Kidney (tissue), 14 donors: Measurements from ENCODE around the gene SCYGR2. TPM values are rescaled to one million over a fixed set of nuclear protein-coding genes. Genes with fewer than 3 reads are reported as not detected.

ENCODE experiments used
- DNase-seq, 5 donors: peaks; one replicate each; pipeline ENCODE4 v3.0.0-alpha.2; 2013 to 2020
- FAIRE-seq: peaks from 2 replicates; lab custom pipeline; 2012; peaks lifted over from hg19 to GRCh38; lab: Jason Lieb, UNC
- H3K27ac ChIP-seq, 2 donors: one replicate each; pipeline ENCODE4 v1.7.0; 2013; ENCODE audit warnings: low read depth in 2 of 2, low read length in 2 of 2, inconsistent platforms in 1 of 2
- H3K27me3 ChIP-seq: one replicate; pipeline ENCODE4 v1.7.1; 2013; ENCODE audit warnings: low read length, inconsistent platforms; ENCODE audit not compliant: control insufficient read depth, insufficient read depth
- H3K36me3 ChIP-seq, 3 donors: one replicate each; pipeline versions ENCODE4 v1.7.0 to v1.7.1; 2013; ENCODE audit warnings: low read length in 3 of 3, control low read depth in 1 of 3, inconsistent platforms in 1 of 3; ENCODE audit not compliant: insufficient read depth in 3 of 3, control insufficient read depth in 2 of 3
- H3K4me1 ChIP-seq, 3 donors: one replicate each; pipeline versions ENCODE4 v1.7.0 to v1.7.1; 2013; ENCODE audit warnings: low read length in 3 of 3, inconsistent platforms in 1 of 3, low read depth in 1 of 3; ENCODE audit not compliant: control insufficient read depth in 2 of 3, insufficient read depth in 2 of 3
- H3K4me3 ChIP-seq, 3 donors: one replicate each; pipeline versions ENCODE4 v1.7.0 to v1.8.1; 2013; ENCODE audit warnings: low read length in 3 of 3, control low read depth in 1 of 3, inconsistent platforms in 1 of 3
- H3K9ac ChIP-seq, 3 donors: one replicate each; pipeline versions ENCODE4 v1.7.0 to v1.7.1; 2013; ENCODE audit warnings: low read length in 3 of 3, control low read depth in 1 of 3, inconsistent platforms in 1 of 3
- H3K9me3 ChIP-seq, 3 donors: one replicate each; pipeline versions ENCODE4 v1.7.0 to v1.7.1; 2013; ENCODE audit warnings: low read length in 3 of 3, control low read depth in 1 of 3, inconsistent platforms in 1 of 3; ENCODE audit not compliant: control insufficient read depth in 2 of 3, insufficient read depth in 1 of 3
- intact Hi-C: fragments of 100-400 bp; cut with DNase I; formaldehyde crosslinking; loops from one replicate; pipeline ENCODE4 v1.11.1; 2022
- polyA plus RNA-seq: library from polyadenylated mRNA; stranded (reverse); fragments of 350-450 nt; fragmentation: Illumina TruSeq; extraction: RNeasy Lipid Tissue Mini Kit (QIAGEN cat#74804); gene quantifications from one replicate; pipeline ENCODE4 v1.2.3, GENCODE V29; 2014; ENCODE audit warnings: low read depth, low replicate concordance; ENCODE audit not compliant: insufficient read depth
- total RNA-seq: library from RNA; stranded (reverse); fragmentation: NEBNext Ultra II Directional; extraction: Animal tissue kit (Norgen Biotek cat#: 25700); gene quantifications from one replicate; pipeline ENCODE4 v1.2.1, GENCODE V29; 2021
- TF ChIP-seq, protein P1 (sequence below): IDR thresholded peaks from 3 replicates; pipeline ENCODE4 v1.5.1; 2012; ENCODE audit warnings: mild to moderate bottlenecking, moderate library complexity, borderline replicate concordance; ENCODE audit not compliant: insufficient read depth; ENCODE audit errors: extremely low read depth
- donor health status: control.
- donor health status: control.
- donor health status: control.
- donor health status: control.
- donor health status: control.
- donor health status: DM: yes; HTN: yes; CAD: no.
- donor health status: Normal renal cell carcinoma (clear cell type).

The SCYGR2 gene
- total and polyA plus RNA-seq, 2 donors from 2014 or later, result not detected

DNA sequence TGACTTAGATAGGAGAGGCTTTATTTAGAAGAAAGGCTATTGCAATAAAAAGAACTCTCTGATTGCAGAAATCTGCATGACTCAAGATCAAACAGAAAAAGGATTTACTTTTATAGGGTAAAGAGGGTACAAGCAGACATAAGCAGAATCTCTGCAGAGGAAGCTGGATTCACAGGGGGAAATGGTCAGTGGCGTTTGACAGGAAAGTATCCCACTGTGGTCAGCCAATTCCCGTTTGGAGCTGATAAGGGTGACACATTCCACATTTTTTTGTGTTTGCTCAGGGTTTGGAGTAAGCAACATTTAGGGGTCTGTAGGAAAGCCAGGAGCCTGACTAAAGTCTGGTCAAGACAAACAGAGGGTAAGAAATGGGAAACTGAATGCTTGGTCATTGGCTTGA is 44.0 kb downstream of the SCYGR2 start:
- no peak overlapping the region for H3K27ac ChIP-seq
- H3K36me3 ChIP-seq, result no peaks in the 10 kb centered on the region
- no peaks in the 10 kb centered on the region for H3K27me3 ChIP-seq
- no peak overlapping the region for H3K9ac ChIP-seq
- DNase-seq (no peak), FAIRE-seq (no peak)
- no peaks in the 10 kb centered on the region for H3K9me3 ChIP-seq
- no peaks in the 10 kb centered on the region for H3K4me1 ChIP-seq
- H3K4me3 ChIP-seq, result no peak overlapping the region
- TF ChIP-seq, protein P1, sequence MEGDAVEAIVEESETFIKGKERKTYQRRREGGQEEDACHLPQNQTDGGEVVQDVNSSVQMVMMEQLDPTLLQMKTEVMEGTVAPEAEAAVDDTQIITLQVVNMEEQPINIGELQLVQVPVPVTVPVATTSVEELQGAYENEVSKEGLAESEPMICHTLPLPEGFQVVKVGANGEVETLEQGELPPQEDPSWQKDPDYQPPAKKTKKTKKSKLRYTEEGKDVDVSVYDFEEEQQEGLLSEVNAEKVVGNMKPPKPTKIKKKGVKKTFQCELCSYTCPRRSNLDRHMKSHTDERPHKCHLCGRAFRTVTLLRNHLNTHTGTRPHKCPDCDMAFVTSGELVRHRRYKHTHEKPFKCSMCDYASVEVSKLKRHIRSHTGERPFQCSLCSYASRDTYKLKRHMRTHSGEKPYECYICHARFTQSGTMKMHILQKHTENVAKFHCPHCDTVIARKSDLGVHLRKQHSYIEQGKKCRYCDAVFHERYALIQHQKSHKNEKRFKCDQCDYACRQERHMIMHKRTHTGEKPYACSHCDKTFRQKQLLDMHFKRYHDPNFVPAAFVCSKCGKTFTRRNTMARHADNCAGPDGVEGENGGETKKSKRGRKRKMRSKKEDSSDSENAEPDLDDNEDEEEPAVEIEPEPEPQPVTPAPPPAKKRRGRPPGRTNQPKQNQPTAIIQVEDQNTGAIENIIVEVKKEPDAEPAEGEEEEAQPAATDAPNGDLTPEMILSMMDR, result no peak
- intact Hi-C loops, result no loop called here

DNA sequence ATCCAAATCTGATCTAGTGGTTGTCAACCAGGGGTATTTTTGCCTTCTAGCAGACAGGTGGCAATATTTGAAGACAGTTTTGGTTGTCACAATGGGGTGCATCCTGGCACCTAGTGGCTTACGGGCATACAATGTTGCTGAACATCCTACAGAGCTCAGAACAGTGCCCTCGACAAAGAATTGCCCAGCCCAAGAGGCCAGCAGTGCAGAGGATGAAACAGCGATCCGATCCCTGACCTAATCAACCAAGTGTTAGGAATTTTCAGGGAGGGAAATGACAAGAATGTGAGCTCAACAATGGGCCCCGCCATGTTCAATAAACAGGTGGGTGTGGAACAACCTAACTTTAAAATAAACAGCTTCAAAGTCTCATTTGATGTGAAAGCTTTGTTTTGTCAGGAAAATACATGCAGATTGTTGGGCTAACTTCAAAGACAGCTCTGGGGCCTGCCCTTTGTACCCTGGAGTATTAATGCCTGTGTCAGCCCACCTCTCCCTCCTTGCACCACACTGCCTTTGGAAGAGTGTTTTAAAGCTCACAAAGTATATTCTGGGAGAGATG is 45.4 kb downstream of the SCYGR2 start:
- intact Hi-C loops, result no loop called here

More for the DNA sequence above, 45.4 kb downstream of the SCYGR2 start:
- TF ChIP-seq, protein P1, result no peak
- DNase-seq, result no peak
- Histone ChIP-seq H3K4me3 (no peak overlapping the region), H3K4me1 (no peaks in the 10 kb centered on the region), H3K27ac (no peak overlapping the region), H3K36me3 (no peaks in the 10 kb centered on the region), H3K9ac (no peak overlapping the region), H3K27me3 (no peaks in the 10 kb centered on the region), H3K9me3 (no peaks in the 10 kb centered on the region)
- no peak for FAIRE-seq

Other genes starting within 250 kb of the SCYGR2 start
- gene TM4SF20, start 219.6 kb upstream of the SCYGR2 start, total RNA-seq, result not detected
- not detected for gene TM4SF20, start 219.6 kb upstream of the SCYGR2 start, polyA plus RNA-seq
- gene SCYGR1, start 210.9 kb upstream of the SCYGR2 start, total RNA-seq, result not detected
- gene SCYGR1, start 210.9 kb upstream of the SCYGR2 start, polyA plus RNA-seq, result not detected
- 98.9 TPM for gene AGFG1, start 126.7 kb upstream of the SCYGR2 start, total RNA-seq
- 36.6 TPM for gene AGFG1, start 126.7 kb upstream of the SCYGR2 start, polyA plus RNA-seq
- not detected for gene SCYGR3, start 15.9 kb downstream of the SCYGR2 start, total RNA-seq
- gene SCYGR3, start 15.9 kb downstream of the SCYGR2 start, polyA plus RNA-seq, result not detected
- not detected for gene SCYGR4, start 18.6 kb downstream of the SCYGR2 start, total RNA-seq
- gene SCYGR4, start 18.6 kb downstream of the SCYGR2 start, polyA plus RNA-seq, result not detected
- not detected for gene SCYGR5, start 67.9 kb downstream of the SCYGR2 start, total RNA-seq
- not detected for gene SCYGR5, start 67.9 kb downstream of the SCYGR2 start, polyA plus RNA-seq
- gene SLC19A3, start 119.1 kb downstream of the SCYGR2 start, total RNA-seq, result 4.4 TPM
- 8.3 TPM for gene SLC19A3, start 119.1 kb downstream of the SCYGR2 start, polyA plus RNA-seq
- gene SCYGR6, start 125.9 kb downstream of the SCYGR2 start, total RNA-seq, result not detected
- not detected for gene SCYGR6, start 125.9 kb downstream of the SCYGR2 start, polyA plus RNA-seq
- gene SCYGR7, start 129.4 kb downstream of the SCYGR2 start, total RNA-seq, result not detected
- not detected for gene SCYGR7, start 129.4 kb downstream of the SCYGR2 start, polyA plus RNA-seq
- not detected for gene SCYGR8, start 147.0 kb downstream of the SCYGR2 start, total RNA-seq
- gene SCYGR8, start 147.0 kb downstream of the SCYGR2 start, polyA plus RNA-seq, result not detected
- gene CCL20, start 214.9 kb downstream of the SCYGR2 start, total RNA-seq, result 2.7 TPM
- gene CCL20, start 214.9 kb downstream of the SCYGR2 start, polyA plus RNA-seq, result 2.5 TPM